HuH-7.5 (cell line): ENCODE measurements around the gene TBCK.

ENCODE experiments used
- DNase-seq: peaks from one replicate; pipeline ENCODE4 v3.0.0; 2011; ENCODE audit warnings: low spot score

The TBCK gene

DNA sequence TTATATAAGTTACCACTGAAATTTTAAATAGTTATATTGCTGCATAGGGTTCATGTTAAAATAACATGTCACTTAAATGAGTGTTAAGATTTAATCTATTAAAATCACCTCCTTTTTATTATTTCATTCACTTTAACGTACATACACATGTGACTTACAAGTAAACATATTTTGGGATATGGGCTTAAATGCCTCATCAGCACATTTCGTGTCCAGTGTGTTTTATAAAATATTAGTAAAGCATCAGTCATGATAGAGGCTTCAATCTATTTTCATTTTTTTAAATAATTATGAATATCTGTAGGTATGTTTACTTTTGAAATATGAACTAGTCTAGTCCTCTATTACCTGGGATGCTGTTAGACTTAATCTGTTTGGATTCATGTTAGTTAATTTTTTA, 277.1 kb downstream of the TBCK start:
- no peak for DNase-seq

DNA sequence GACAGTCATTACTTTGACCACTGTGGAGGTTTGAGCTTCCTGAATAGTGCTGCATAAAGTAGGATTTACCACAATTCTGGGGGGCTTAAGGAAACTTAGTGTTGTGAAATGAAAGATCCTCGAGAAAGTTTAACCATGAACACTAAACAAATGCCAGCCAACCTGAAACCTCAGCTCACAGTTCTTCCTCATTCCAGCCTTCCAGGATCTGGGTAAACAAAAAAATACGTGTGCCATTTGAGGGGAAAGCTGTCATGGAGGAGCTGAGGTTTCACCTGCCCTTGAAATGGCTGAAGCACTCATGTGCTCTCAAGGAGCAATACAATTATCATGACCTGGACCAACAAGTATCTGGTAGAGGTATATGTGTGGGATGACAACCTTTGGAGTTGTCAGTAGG, 278.0 kb downstream of the TBCK start:
- DNase-seq = no peak

DNA sequence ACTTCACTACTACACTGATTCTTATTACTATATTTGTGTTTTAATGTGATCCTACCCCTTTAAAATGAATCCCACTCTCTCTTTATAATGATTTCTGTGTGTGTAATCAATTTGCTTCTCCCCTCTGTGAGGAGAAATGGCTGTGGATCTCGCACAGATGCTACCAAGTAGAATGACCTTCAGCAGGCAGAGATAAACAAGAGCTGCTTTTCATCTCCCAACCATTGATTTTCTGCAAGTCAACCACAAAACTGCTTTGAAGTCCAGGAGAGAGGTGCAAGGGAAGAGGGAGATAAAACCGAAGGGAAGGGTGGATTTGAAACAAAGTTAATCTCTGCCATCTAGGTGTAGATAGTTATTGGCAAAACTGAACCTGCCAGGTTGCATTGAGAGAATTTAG, 279.2 kb downstream of the TBCK start:
- DNase-seq = no peak

DNA sequence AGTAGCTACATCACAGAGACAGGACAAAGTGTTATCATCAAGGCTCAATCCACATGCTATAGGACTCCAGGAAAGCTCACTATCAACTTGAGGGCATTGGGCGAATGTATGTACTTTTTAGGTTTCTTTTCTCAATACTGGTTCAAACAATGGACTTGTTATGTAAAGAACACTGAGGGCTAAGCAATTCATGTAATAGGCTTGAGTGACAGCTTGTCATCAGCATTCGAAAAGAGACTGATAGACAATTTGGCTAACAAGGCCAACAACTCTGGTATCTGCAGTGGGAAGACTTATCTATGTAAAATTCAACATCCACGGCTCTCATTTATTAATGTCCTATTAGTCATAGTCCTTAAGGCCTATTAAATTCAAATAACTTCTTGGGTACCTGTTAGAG, 279.7 kb downstream of the TBCK start:
- no peak for DNase-seq

DNA sequence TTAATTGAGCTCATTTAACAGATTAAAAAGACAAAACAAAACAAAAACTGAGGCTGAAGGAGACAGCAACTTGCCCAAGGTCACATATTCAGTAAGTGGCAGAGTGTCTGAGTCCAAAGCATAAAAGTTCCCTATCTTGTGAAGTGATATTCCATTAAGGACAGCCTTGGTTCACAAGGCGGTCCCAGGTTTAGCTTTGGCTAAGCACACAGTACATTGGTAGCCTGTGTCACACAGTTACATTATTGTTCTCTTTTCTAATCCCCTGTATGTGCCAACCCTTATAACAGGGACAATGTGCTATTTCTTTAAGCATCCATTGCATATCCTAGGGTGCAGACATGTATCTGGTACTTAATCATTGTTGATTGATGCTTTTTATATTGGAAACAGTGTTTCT, 280.8 kb downstream of the TBCK start:
- no peak for DNase-seq

DNA sequence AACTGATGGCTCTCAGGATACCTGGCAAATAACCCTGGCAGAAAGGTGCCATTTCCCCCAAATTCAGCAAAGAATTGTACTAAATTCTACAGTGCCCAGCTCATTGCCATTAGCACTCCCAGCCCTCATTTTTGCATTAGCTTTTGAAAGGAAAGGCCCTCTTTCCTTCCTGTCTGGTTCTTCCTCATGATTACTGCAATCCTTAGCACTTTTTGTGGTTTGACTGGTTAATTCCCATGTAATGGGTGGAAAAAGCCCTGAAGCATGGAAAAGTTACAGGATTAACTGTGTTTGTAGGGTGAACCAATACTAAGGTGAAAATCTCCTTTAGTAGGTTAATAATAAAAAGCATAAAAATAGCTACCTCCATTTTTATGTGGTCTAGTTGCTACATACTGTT, 281.3 kb downstream of the TBCK start:
- no peak for DNase-seq

DNA sequence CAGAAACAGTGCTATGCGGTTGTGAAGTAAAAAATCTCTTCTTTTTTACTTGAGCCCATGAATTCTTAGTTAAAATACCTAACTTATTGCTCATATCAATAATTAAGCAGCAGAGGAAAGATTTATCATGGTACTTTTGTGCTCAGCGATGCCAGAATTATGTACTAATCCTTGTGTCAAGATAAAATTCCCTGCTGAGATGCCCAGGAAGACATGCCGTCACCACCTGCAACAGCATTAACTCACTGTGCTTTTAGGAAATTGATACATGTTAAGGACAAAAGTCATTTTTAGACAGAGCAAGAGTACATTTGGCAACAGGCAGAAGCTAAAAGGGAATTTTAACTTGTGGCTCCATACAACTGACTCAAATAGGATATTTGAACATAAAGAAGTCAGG, 281.8 kb downstream of the TBCK start:
- DNase-seq = no peak

DNA sequence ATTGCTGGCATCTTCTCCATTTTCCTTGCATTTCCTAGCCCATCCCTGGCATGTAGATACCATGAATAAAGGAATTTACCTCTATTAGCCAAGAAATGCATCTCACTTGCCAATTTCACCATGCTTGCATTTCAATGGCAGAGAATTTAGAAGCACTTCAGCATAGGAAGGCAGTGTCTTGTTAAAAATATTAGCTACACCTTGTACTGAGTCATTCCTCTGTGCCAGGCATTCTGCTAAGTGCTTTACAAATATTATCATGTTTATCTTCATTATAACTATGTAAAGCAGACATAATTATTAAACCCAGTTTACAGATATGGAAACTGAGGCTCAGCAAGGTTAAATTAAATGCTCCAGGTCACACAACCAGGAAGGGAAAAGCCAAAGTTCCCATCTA, 282.5 kb downstream of the TBCK start:
- DNase-seq = no peak

DNA sequence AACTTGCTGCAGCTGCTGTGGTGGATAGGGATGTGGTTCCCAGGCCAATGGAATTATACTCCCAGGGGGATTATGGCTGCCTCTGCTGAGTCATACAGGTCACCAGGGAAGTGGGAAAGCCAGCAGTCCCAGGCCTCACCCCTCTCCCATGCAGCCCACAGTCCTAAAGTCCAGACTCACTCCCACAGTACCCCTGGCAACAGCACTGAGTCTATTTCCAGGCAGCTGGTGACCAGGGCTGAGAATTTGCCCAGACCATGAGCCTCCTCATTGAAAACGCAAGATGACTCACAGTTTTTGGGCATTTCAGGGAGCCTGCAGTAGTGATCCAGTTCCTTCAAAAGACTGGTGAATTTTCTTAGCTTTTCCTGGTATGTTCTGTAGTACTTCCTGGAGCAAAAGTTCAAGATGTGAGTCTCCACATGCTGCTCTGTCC, 283.1 kb downstream of the TBCK start:
- DNase-seq = no peak

DNA sequence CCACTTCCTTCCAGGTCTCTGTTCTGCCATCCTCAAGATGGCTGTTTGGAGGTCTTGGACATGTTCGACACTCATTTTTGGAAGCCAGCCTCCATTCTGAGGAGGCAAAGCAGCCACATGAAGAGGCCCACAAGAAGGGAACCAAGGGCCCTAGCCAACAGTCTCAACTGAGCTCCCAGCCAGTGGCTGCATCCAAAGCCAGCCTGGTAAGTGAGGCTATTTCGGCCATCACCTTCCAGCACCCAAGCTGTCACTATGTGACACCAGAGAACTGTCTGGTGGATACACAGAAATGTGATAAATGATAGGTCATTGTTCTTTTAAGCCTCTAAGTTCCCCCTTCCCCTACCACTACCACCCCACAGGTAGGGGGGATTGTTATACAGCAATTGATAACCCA, 293.6 kb downstream of the TBCK start:
- no peak for DNase-seq

DNA sequence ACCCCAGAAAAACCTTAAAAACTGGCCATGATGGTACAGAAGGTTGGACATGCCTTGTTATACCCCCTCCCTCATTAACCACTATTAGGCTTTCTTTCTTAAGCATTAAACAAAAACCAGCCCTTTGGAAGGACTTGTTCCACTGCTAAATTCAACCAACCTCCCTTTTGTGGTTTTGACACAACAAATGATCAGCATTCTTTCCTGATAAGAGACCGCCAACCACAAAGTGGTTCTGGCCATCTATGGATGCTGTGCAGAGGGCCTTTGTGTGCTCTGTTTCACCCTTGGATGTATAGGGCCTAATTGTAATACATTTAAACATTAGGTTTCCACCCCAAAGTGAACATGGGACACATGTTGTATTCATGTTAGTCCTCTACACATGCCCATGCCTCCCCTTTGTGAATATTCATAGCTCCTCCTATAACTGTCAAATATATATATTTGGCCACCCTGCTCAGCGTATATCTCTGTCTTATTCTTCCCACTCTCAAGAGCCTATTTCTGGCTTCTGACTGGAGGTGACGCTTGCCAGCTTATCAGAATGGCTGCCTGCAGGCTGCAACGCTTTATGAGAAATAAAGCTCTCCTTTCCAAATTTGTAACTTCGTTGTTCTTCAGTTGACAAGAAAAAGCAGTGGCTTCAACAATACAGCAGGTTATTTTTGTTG, 294.1 kb downstream of the TBCK start:
- no peak for DNase-seq

DNA sequence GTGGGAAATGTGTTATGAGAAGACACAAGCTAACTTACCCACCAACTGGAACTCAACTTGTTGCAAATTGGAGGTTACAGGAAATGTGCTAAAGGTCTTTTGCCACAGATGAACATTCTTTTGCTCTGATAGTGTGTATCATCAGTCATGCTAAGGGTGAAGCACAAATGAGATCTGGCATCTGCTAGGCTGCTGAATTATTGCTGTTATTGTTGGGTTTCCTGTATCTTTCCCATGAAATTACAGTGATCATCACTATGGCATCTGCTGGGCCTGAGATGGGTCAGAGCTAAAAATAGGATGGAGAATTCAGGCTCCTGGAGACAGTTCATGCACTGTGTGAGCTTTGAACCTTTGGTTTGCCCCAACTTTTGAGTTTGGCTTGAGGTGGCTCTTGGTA, 296.2 kb downstream of the TBCK start:
- DNase-seq = no peak

DNA sequence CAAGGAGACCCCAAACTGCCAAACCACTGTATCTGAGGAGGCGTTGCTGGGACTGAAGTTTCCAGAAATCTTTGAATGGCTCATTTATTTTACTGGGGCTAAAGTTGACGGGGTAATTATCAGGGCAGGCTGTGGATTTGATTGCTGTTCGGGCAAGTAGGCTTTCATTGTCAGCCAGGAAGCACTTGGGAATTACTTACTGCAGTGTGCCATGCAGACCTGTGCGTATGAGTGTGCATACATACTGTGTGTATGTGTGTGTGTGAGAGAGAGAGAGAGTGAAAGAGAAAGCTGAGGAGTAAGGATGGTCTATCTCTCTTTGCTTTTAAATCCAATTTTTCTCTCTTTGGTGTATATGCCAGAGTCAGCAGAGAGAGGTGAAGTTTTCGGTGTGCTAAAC, 298.0 kb downstream of the TBCK start:
- no peak for DNase-seq

DNA sequence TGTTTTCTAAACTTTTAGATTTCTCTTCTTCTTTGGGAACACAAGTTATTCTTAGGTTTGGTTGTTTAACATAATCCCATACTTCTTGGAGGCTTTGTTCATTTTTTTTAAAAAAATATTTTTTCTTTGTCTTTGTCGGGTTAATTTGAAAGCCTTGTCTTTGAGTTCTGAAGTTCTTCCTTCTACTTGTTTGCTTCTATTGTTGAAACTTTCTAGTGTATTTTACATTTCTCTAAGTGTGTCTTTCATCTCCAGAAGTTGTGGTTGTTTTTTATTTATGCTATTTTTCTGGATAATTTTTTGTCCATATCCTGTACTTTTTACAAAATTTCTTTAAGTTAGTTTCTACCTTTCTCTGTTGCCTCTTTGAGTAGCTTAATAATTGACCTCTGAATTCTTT, 304.6 kb downstream of the TBCK start:
- DNase-seq = no peak

DNA sequence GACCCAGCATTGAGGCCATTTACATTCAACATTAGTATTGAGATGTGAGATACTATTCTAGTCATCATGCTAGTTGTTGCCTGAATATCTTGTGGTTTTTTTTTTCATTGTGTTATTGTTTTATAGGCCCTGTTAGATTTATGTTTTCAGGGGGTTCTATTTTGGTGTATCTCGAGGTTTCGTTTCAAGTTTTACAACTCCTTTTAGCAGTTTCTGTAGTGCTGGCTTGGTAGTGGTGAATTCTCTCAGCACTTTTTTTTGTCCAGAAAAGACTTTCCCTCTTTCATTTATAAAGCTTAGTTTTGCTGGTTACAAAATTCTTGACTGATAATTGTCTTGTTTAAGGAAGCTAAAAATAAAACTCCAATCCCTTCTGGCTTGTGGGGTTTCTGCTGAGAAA, 305.2 kb downstream of the TBCK start:
- no peak for DNase-seq

DNA sequence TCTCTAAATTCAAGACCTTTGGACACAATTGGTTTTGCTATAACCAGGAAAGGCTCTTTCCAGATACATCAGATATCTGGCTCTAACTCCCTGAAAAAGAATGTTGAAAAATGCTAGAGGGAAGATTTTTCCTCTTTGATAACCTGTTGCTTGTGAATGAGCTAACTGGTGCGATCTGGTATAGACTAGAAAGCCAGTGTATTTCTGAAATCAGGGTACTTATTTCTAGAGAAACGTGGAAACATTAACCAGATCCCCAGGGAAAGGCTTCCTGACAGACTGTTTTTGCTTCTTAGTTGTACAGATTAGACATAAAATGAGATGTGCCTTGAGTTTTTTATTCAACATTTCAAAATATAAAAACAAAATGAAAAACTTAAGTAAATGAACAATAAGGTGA, 313.0 kb downstream of the TBCK start:
- DNase-seq = no peak

DNA sequence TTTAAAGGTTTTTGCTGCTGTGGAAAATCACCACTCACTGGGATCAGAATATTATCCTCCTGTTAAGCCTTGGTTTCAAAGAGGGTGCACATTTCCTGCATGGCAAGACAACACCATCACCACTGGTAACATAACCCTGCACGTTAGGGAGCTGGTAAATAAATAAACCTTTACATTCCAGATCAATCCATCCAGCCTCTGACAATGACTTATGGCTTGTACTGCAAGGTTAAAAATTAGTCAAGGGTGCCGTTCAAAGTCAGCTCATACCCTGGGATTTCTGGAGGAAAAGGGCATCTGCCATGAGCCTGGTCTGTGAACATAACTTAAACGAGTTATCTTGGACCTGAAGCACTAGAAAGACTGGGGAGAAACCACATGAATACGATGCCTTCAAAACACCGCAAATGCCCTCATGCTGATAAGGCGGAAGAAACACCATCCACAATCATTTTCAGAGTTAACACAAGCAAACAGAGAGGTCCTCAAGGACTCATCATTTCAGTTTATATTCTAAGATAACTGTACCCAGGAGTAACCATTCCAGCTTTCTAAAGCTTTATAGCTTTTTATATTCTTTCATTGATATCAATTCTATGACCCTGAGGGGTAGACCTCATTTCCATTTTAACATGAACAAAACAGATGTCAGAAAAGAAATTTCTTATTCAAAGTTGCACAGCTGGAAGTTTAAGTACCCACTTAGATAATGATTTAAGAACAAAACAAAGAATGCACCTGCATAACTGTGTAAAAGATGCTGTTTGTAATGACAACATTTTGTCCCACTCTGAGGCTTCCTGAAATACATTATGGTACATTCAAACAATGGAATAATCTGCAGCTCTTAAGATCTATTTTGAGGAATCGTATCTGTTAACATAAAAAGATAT, 317.6 kb downstream of the TBCK start:
- DNase-seq = peak; percentile 16

DNA sequence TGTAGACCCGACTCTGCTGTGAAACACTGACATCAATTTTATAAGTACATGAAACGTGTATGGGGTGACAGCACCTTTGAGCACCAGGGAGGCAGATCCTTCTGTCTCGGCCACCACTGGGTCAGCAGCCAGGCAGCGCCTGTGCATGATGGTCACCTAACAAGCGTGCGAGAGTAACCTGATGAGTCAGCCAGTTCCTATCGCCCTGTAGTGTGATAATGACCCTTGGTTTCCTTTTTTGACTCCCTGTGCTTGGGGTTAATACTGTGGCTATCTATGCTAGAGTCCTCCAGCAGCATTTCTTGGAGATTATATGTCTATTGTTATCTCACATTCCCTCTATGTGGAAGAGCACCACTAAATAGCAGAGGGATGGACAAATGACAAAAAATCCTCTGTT, 319.2 kb downstream of the TBCK start:
- DNase-seq = no peak

DNA sequence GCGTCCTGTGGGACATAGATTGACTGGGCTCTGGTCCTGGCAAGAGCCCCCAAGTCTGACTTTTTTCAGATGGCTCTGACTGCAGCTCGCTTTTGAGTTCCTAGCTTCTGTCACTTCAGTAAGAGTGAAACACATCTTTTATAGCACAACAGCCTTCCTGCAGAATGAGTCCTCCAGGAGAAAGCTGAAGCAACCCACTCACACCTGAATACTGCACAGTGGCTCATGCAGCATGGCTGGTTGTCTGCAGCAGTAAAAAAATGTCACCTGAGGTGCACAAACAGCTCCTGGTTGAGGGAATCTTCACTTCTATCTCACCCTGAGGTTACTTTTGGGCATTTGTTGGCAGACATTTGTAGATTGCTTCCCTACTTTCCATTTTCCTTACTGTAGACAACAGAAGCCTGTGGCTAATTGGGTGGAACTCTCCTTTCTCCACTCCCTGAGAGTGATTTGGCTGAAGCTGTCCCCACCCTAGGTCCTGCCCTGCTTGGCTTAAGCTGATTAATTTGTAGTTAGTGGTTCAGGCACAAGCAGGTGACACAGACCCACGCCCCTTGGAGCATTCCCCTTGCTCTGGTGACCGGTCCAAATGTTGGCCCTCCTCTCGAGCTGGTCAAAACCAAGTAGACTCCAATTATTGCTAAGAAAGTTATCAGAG, 321.0 kb downstream of the TBCK start:
- DNase-seq = no peak

DNA sequence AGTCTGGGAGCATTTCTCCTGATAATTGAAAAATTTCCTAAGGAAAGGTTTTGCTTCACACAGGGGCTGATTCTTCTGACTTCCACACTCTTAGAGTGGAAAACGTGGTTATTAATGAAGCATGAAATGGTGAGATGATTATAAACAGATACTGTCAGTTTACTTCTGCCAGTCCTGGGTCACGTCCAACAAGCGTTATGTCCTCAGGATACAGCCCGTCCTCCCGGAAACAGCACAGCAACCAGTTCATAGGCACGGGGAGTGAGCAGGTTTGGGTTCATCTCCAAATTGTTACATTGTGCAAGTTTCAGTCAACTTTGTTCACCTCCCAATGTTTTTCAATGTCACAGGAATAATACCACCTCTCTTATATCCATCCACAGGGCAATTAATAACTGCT, 321.9 kb downstream of the TBCK start:
- no peak for DNase-seq

DNA sequence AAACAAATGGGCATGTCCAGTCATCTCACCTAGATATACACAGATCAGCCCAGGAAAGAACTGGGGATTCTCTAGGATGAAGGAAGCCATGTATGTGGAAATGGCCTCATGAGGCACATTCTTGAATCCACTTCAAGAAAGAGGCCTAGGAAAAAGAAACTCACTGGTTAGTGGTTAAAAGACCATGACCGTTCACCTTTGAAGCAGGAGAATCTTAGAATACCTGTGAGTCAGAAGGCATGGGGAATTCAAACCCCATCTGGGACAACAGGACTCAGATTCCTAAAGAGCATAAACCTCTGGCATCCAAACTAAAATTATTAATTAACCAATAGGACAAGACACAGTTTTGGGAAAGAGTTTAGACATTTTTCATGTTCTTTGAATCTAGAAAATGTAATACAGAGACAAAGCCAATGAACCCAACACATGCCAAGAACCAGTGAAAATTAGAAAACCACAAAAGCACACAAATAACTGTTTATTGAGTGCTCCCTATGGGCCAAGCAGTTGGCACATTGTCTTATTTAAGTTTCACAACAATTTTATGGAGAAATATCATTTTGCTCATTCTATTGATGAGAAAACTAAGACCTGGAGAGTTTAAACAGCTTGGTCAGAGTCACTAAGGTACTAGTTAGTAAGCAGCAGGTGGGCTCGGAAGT, 323.2 kb downstream of the TBCK start:
- DNase-seq = no peak

DNA sequence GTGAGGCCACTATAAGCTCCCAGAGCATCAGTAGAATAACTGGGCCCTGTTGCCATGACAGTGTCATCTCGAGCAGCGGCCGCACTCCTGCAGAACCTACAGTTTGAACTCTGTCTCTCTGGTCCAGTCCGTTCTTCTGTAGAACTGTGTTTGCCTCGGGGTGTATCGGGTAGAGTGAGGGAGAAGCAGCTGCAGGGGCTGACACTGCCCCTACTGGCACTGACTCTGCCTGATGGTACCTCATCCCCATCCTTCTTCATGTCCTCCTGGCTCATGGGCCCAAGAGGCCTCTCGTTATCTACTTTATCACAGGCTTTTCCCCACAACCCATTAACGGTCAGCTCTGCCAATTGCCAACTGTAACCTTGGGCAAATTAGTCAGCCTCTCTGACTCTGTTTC, 324.3 kb downstream of the TBCK start:
- DNase-seq = no peak
